Activated CD4-positive, alpha-beta memory T cell treated with anti-CD3 and anti-CD28 coated beads, Interleukin-2, amount 10 ng/mL, durations not matched to agents 7 days and 5 days (primary cell): Measurements from ENCODE around the gene PRSS36. TPM values are rescaled to one million over a fixed set of nuclear protein-coding genes. Genes with fewer than 3 reads are reported as not detected.
"Not testable (repeated sequence)": the region's sequence is repeated elsewhere in the genome, so short reads cannot be mapped to it uniquely, and the experiment has no call there.

Source experiments
- CTCF ChIA-PET: fragments of 350-600 bp; sonication (Branson Sonifier 250); formaldehyde crosslinking; loops from one replicate; lab custom pipeline; 2021; ENCODE audit warnings: antibody characterized with exemption, inconsistent platforms; lab: Charles Lee
- POLR2A ChIA-PET: fragments of 350-600 bp; sonication (Branson Sonifier 250); formaldehyde crosslinking; loops from one replicate; lab custom pipeline; 2021; ENCODE audit warnings: antibody characterized with exemption; lab: Charles Lee
- DNase-seq: peaks from one replicate; pipeline ENCODE4 v3.0.0-alpha.2; 2020
- H3K27ac Mint-ChIP-seq: one replicate; pipeline ENCODE4 v1.8.0; 2021; ENCODE audit warnings: mild to moderate bottlenecking, mixed read lengths
- H3K27me3 Mint-ChIP-seq: one replicate; pipeline ENCODE4 v1.8.0; 2021; ENCODE audit warnings: mixed read lengths
- H3K36me3 Mint-ChIP-seq: one replicate; pipeline ENCODE4 v1.8.0; 2021; ENCODE audit warnings: low read depth, mixed read lengths
- H3K4me1 Mint-ChIP-seq: one replicate; pipeline ENCODE4 v1.8.0; 2021; ENCODE audit warnings: mixed read lengths
- H3K4me3 Mint-ChIP-seq: one replicate; pipeline ENCODE4 v1.8.0; 2021; ENCODE audit warnings: mild to moderate bottlenecking, mixed read lengths
- H3K9me3 Mint-ChIP-seq: one replicate; pipeline ENCODE4 v1.8.0; 2021; ENCODE audit warnings: mixed read lengths
- total RNA-seq, 2 experiments: library from RNA; stranded (reverse); gene quantifications; one replicate each; pipeline ENCODE4 v1.2.3, GENCODE V29; 2021

The PRSS36 gene
- total RNA-seq, 2 experiments from 2014 or later: 0.58 to 0.85 TPM

GRCh38 chr16:31147574-31147973 is 2.3 kb downstream of the PRSS36 start:
- no peak overlapping the region for H3K27ac Mint-ChIP-seq
- ChIA-PET CTCF (no interaction called here), POLR2A (no interaction called here)
- no peaks in the 10 kb centered on the region for H3K9me3 Mint-ChIP-seq
- H3K4me1 Mint-ChIP-seq: peaks cover 9% of the 10 kb centered on the region
- DNase-seq: no peak
- peaks cover 9% of the 10 kb centered on the region for H3K27me3 Mint-ChIP-seq
- no peaks in the 10 kb centered on the region for H3K36me3 Mint-ChIP-seq
- H3K4me3 Mint-ChIP-seq: no peak overlapping the region

GRCh38 chr16:31145398-31145990 is 4.4 kb downstream of the PRSS36 start:
- Mint-ChIP-seq H3K27ac (no peak overlapping the region), H3K4me3 (no peak overlapping the region), H3K9me3 (no peaks in the 10 kb centered on the region), H3K36me3 (no peaks in the 10 kb centered on the region), H3K27me3 (peaks cover 9% of the 10 kb centered on the region), H3K4me1 (peaks cover 20% of the 10 kb centered on the region)
- ChIA-PET CTCF (interaction anchor here (0.7 kb wide), 2 partner anchors 34 to 602 kb away, joined by 4 to 5 read pairs; no protein-coding TSS in a partner anchor), POLR2A (interaction anchor here (8.1 kb wide), 1 partner anchor 33 kb away, joined by 96 read pairs; the partner anchor contains the start of gene FUS)
- DNase-seq: no peak

- not testable (repeated sequence) for H3K36me3 Mint-ChIP-seq, H3K27ac Mint-ChIP-seq, H3K9me3 Mint-ChIP-seq, H3K27me3 Mint-ChIP-seq, H3K4me3 Mint-ChIP-seq, DNase-seq
- H3K4me1 Mint-ChIP-seq: peaks cover 20% of the 10 kb centered on the region
- ChIA-PET CTCF (interaction anchor here (1.2 to 3.7 kb wide), 4 partner anchors 14 to 160 kb away, joined by 3 to 71 read pairs (median 36); partner anchors contain the start of genes HSD3B7 and KAT8), POLR2A (interaction anchor here (1.0 to 8.1 kb wide), 3 partner anchors 27 to 71 kb away, joined by 3 to 96 read pairs (median 3); partner anchors contain the start of genes FUS, KAT8, ZNF646 and ZNF668)
Observed at GRCh38 chr16:31144418-31144817, 5.4 kb downstream of the PRSS36 start.

- Mint-ChIP-seq H3K9me3 (no peaks in the 10 kb centered on the region), H3K27me3 (peaks cover 9% of the 10 kb centered on the region), H3K4me1 (peaks cover 20% of the 10 kb centered on the region), H3K36me3 (no peaks in the 10 kb centered on the region), H3K4me3 (peak overlapping the region; percentile 50), H3K27ac (peak overlapping the region; percentile 52)
- CTCF ChIA-PET: interaction anchor here (1.4 to 3.7 kb wide), 7 partner anchors 14 to 329 kb away, joined by 3 to 71 read pairs (median 17); partner anchors contain the start of genes HSD3B7 and KAT8
- DNase-seq: no peak
- POLR2A ChIA-PET: interaction anchor here (0.7 to 8.1 kb wide), 8 partner anchors 26 to 194 kb away, joined by 3 to 96 read pairs (median 4); partner anchors contain the start of genes FUS, KAT8, ZNF646 and ZNF668
Observed at GRCh38 chr16:31143694-31144148, 6.1 kb downstream of the PRSS36 start.

GRCh38 chr16:31143011-31143693 is 6.7 kb downstream of the PRSS36 start:
- H3K36me3 Mint-ChIP-seq: no peaks in the 10 kb centered on the region
- DNase-seq: no peak
- peak overlapping the region; percentile 50 for H3K4me3 Mint-ChIP-seq
- no peaks in the 10 kb centered on the region for H3K9me3 Mint-ChIP-seq
- CTCF ChIA-PET: interaction anchor here (1.0 to 3.7 kb wide), 46 partner anchors 10 to 730 kb away, joined by 3 to 71 read pairs (median 6); partner anchors contain the start of genes ARMC5, FUS, HSD3B7 and KAT8
- H3K27me3 Mint-ChIP-seq: peaks cover 9% of the 10 kb centered on the region
- H3K4me1 Mint-ChIP-seq: peaks cover 20% of the 10 kb centered on the region
- H3K27ac Mint-ChIP-seq: peak overlapping the region; percentile 40
- POLR2A ChIA-PET: interaction anchor here (0.7 to 8.1 kb wide), 20 partner anchors 9 to 730 kb away, joined by 3 to 96 read pairs (median 5); partner anchors contain the start of genes ARMC5, FUS, KAT8 and ZNF267

GRCh38 chr16:31142109-31143010 is 7.5 kb downstream of the PRSS36 start:
- no peaks in the 10 kb centered on the region for H3K9me3 Mint-ChIP-seq
- ChIA-PET CTCF (interaction anchor here (0.5 to 3.7 kb wide), 64 partner anchors 10 to 731 kb away, joined by 3 to 71 read pairs (median 4); partner anchors contain the start of genes ARMC5, FUS, HSD3B7 and KAT8), POLR2A (interaction anchor here (0.7 to 8.1 kb wide), 24 partner anchors 9 to 731 kb away, joined by 3 to 96 read pairs (median 5); partner anchors contain the start of genes ARMC5, FUS, KAT8 and ZNF267)
- peak; percentile 99 for DNase-seq
- H3K4me3 Mint-ChIP-seq: peak overlapping the region; percentile 61
- peak overlapping the region; percentile 50 for H3K27ac Mint-ChIP-seq
- no peaks in the 10 kb centered on the region for H3K36me3 Mint-ChIP-seq
- peaks cover 7% of the 10 kb centered on the region for H3K27me3 Mint-ChIP-seq
- peaks cover 20% of the 10 kb centered on the region for H3K4me1 Mint-ChIP-seq

GRCh38 chr16:31141489-31142108 is 8.3 kb downstream of the PRSS36 start:
- Mint-ChIP-seq H3K9me3 (no peaks in the 10 kb centered on the region), H3K4me1 (peaks cover 20% of the 10 kb centered on the region), H3K4me3 (peak overlapping the region; percentile 61), H3K27me3 (peaks cover 4% of the 10 kb centered on the region), H3K27ac (peak overlapping the region; percentile 50), H3K36me3 (no peaks in the 10 kb centered on the region)
- peak; percentile 21 for DNase-seq
- CTCF ChIA-PET: interaction anchor here (0.6 to 3.7 kb wide), 58 partner anchors 9 to 732 kb away, joined by 3 to 71 read pairs (median 5); partner anchors contain the start of genes ARMC5, FUS, HSD3B7 and KAT8
- POLR2A ChIA-PET: interaction anchor here (0.7 to 8.1 kb wide), 19 partner anchors 8 to 732 kb away, joined by 3 to 96 read pairs (median 5); partner anchors contain the start of genes ARMC5, FUS, KAT8 and ZNF267

- H3K36me3 Mint-ChIP-seq, H3K4me3 Mint-ChIP-seq, H3K27ac Mint-ChIP-seq, DNase-seq, H3K9me3 Mint-ChIP-seq, H3K27me3 Mint-ChIP-seq: not testable (repeated sequence)
- ChIA-PET CTCF (interaction anchor here (3.3 kb wide), 1 partner anchor 157 kb away, joined by 36 read pairs; the partner anchor contains the start of gene HSD3B7), POLR2A (interaction anchor here (1.3 to 8.1 kb wide), 3 partner anchors 11 to 146 kb away, joined by 3 to 96 read pairs (median 7); partner anchors contain the start of gene FUS)
- H3K4me1 Mint-ChIP-seq: peaks cover 20% of the 10 kb centered on the region
Observed at GRCh38 chr16:31141071-31141469, 8.8 kb downstream of the PRSS36 start.

- H3K4me1 Mint-ChIP-seq: peaks cover 18% of the 10 kb centered on the region
- no peak for DNase-seq
- CTCF ChIA-PET: no interaction called here
- no peak overlapping the region for H3K27ac Mint-ChIP-seq
- H3K4me3 Mint-ChIP-seq: no peak overlapping the region
- no peaks in the 10 kb centered on the region for H3K36me3 Mint-ChIP-seq
- no peaks in the 10 kb centered on the region for H3K9me3 Mint-ChIP-seq
- H3K27me3 Mint-ChIP-seq: no peaks in the 10 kb centered on the region
- POLR2A ChIA-PET: interaction anchor here (8.1 kb wide), 1 partner anchor 40 kb away, joined by 96 read pairs; the partner anchor contains the start of gene FUS
Observed at GRCh38 chr16:31138621-31139578, 11.0 kb downstream of the PRSS36 start.

- H3K27me3 Mint-ChIP-seq, H3K4me1 Mint-ChIP-seq, H3K4me3 Mint-ChIP-seq, H3K36me3 Mint-ChIP-seq, DNase-seq, H3K27ac Mint-ChIP-seq, H3K9me3 Mint-ChIP-seq: not testable (repeated sequence)
- POLR2A ChIA-PET: interaction anchor here (2.0 kb wide), 1 partner anchor 20 kb away, joined by 6 read pairs; the partner anchor contains the start of gene KAT8
- CTCF ChIA-PET: interaction anchor here (1.2 kb wide), 1 partner anchor 12 kb away, joined by 3 read pairs; no protein-coding TSS in a partner anchor
Observed at GRCh38 chr16:31136822-31137499, 12.9 kb downstream of the PRSS36 start.
